ENCODE measurements around the gene NBL1.

Gene NBL1

GRCh38 chr1:19700079-19700777, 56.1 kb downstream of the NBL1 start:
- DNase-seq (ENCODE audit: low read depth, low spot score), result no peak

GRCh38 chr1:19703280-19703679, 59.2 kb downstream of the NBL1 start:
- DNase-seq (ENCODE audit: low read depth, low spot score), result no peak

- DNase-seq (ENCODE audit: low read depth, low spot score), result no peak
Measured at GRCh38 chr1:19704247-19705113, 60.4 kb downstream of the NBL1 start.

- no peak for DNase-seq (ENCODE audit: low read depth, low spot score)
Measured at GRCh38 chr1:19705464-19705863, 61.4 kb downstream of the NBL1 start.

- no peak for DNase-seq (ENCODE audit: low read depth, low spot score)
Measured at GRCh38 chr1:19706136-19706535, 62.0 kb downstream of the NBL1 start.

All from activated naive CD8-positive, alpha-beta T cell treated with anti-CD3 and anti-CD28 coated beads, Interleukin-2, amount 50 U/mL, for 16 hours (primary cell).